IMR-90 (cell line): ENCODE measurements around the gene NACC2. TPM values are rescaled to one million over a fixed set of nuclear protein-coding genes. Genes with fewer than 3 reads are reported as not detected.
A peak's percentile ranks its signal among the peaks of the same experiment; 100 is the strongest.

Experiments
- ATAC-seq: fragments of 200-7000 bp; cut with Tn5 transposase; 2 replicates; pipeline ENCODE4 v1.9.1; 2020; ENCODE audit warnings: low read depth, mild to moderate bottlenecking, moderate library complexity
- BruUV-seq: library from RNA; stranded (reverse); fragments of 400-500 nt; replicated peaks from 2 replicates; lab custom pipeline; 2021; lab: Mats Ljungman, UMichigan
- CTCF ChIA-PET: fragments of 300-600 bp; formaldehyde crosslinking; extraction: SDS; loops from one replicate; lab custom pipeline; 2021; ENCODE audit warnings: antibody characterized with exemption; lab: Yijun Ruan, JAX
- POLR2A ChIA-PET: fragments of 300-600 bp; sonication (Branson Sonifier 250); formaldehyde crosslinking; loops from one replicate; lab custom pipeline; 2022; ENCODE audit warnings: antibody characterized with exemption; ENCODE audit not compliant: unreplicated experiment; lab: Charles Lee
- DNase-seq: peaks from one replicate; pipeline ENCODE4 v3.0.0; 2013
- H2AFZ ChIP-seq: replicated peaks from 2 replicates; pipeline ENCODE3; 2013; ENCODE audit warnings: low read length, mild to moderate bottlenecking; ENCODE audit not compliant: poor library complexity
- H2AK5ac ChIP-seq: 2 replicates; pipeline ENCODE4 v1.6.1; 2013; ENCODE audit warnings: low read depth, low read length, inconsistent platforms
- H2AK9ac ChIP-seq: replicated peaks from 2 replicates; pipeline ENCODE3; 2013; ENCODE audit warnings: mild to moderate bottlenecking, low read depth, low read length, moderate library complexity; ENCODE audit not compliant: poor library complexity
- H2BK120ac ChIP-seq: 2 replicates; pipeline ENCODE4 v1.6.1; 2013; ENCODE audit warnings: low read depth, low read length, inconsistent platforms
- H2BK15ac ChIP-seq: 3 replicates; pipeline ENCODE4 v1.6.1; 2013; ENCODE audit warnings: low read depth, low read length, inconsistent platforms
- H2BK20ac ChIP-seq: 2 replicates; pipeline ENCODE4 v1.6.1; 2013; ENCODE audit warnings: low read depth, mild to moderate bottlenecking, inconsistent platforms, low read length, moderate library complexity
- H2BK5ac ChIP-seq: 2 replicates; pipeline ENCODE4 v1.6.1; 2013; ENCODE audit warnings: mild to moderate bottlenecking, low read depth, low read length, inconsistent platforms; ENCODE audit not compliant: poor library complexity, severe bottlenecking
- H3K14ac ChIP-seq: replicated peaks from 2 replicates; pipeline ENCODE4 v1.6.1; 2013; ENCODE audit warnings: low read depth, low read length, inconsistent platforms
- H3K18ac ChIP-seq: 2 replicates; pipeline ENCODE4 v1.6.1; 2013; ENCODE audit warnings: low read depth, low read length, control low read depth
- H3K23ac ChIP-seq: 2 replicates; pipeline ENCODE4 v1.6.1; 2013; ENCODE audit warnings: low read depth, low read length, inconsistent platforms
- H3K27ac ChIP-seq: 2 replicates; pipeline ENCODE4 v1.5.1; 2013; ENCODE audit warnings: mild to moderate bottlenecking, control low read depth, low read length; ENCODE audit not compliant: insufficient read depth
- H3K27me3 ChIP-seq: 2 replicates; pipeline ENCODE4 v1.6.1; 2013; ENCODE audit warnings: low read length; ENCODE audit not compliant: control insufficient read depth, insufficient read depth
- H3K36me3 ChIP-seq: 2 replicates; pipeline ENCODE4 v1.6.1; 2013; ENCODE audit warnings: low read length, mixed read lengths; ENCODE audit not compliant: control insufficient read depth, insufficient read depth
- H3K4ac ChIP-seq: 2 replicates; pipeline ENCODE4 v1.6.1; 2013; ENCODE audit warnings: low read depth, low read length, inconsistent platforms
- H3K4me1 ChIP-seq: 2 replicates; pipeline ENCODE4 v1.6.1; 2013; ENCODE audit warnings: low read length, mixed read lengths; ENCODE audit not compliant: control insufficient read depth, insufficient read depth
- H3K4me2 ChIP-seq: 2 replicates; pipeline ENCODE4 v1.6.1; 2013; ENCODE audit warnings: low read depth, mild to moderate bottlenecking, control low read depth, low read length, moderate library complexity
- H3K4me3 ChIP-seq: 2 replicates; pipeline ENCODE4 v1.5.1; 2013; ENCODE audit warnings: low read depth, mild to moderate bottlenecking, control low read depth, low read length, moderate library complexity; ENCODE audit not compliant: insufficient read depth
- H3K56ac ChIP-seq: 2 replicates; pipeline ENCODE4 v1.6.1; 2013; ENCODE audit warnings: low read length, inconsistent platforms; ENCODE audit not compliant: insufficient read depth; ENCODE audit errors: extremely low read depth
- H3K79me1 ChIP-seq, 2 experiments: 2 replicates each; pipeline ENCODE4 v1.6.1; 2013; ENCODE audit warnings: low read length in 2 of 2, inconsistent platforms in 1 of 2, low read depth in 1 of 2
- H3K9ac ChIP-seq: 2 replicates; pipeline ENCODE4 v1.6.1; 2013; ENCODE audit warnings: low read depth, low read length, control low read depth
- H3K9me1 ChIP-seq: 2 replicates; pipeline ENCODE4 v1.6.1; 2013; ENCODE audit warnings: low read length, inconsistent platforms; ENCODE audit not compliant: insufficient read depth
- H3K9me3 ChIP-seq: 2 replicates; pipeline ENCODE4 v1.6.1; 2013; ENCODE audit warnings: low read length; ENCODE audit not compliant: control insufficient read depth, insufficient read depth
- H4K20me1 ChIP-seq: 2 replicates; pipeline ENCODE4 v1.6.1; 2013; ENCODE audit warnings: low read length, inconsistent platforms; ENCODE audit not compliant: insufficient read depth
- H4K5ac ChIP-seq: 2 replicates; pipeline ENCODE4 v1.6.1; 2013; ENCODE audit warnings: mild to moderate bottlenecking, low read depth, low read length, control low read depth
- H4K8ac ChIP-seq, 2 experiments: 2 replicates each; pipeline ENCODE4 v1.6.1; 2013; ENCODE audit warnings: low read depth in 2 of 2, low read length in 2 of 2, control low read depth in 1 of 2, inconsistent platforms in 1 of 2
- H4K91ac ChIP-seq: 2 replicates; pipeline ENCODE4 v1.6.1; 2013; ENCODE audit warnings: low read depth, low read length, inconsistent platforms; ENCODE audit not compliant: insufficient read depth
- BHLHE40 ChIP-seq: fragments of 150-350 bp; IDR thresholded peaks from 2 replicates; pipeline ENCODE4 v1.6.1; 2016; ENCODE audit warnings: mild to moderate bottlenecking, low read depth, low read length
- CEBPB ChIP-seq: IDR thresholded peaks from 2 replicates; pipeline ENCODE4 v1.6.1; 2012; ENCODE audit warnings: low read depth, low read length, improper control_type of control experiment
- CHD1 ChIP-seq: IDR thresholded peaks from 2 replicates; pipeline ENCODE4 v1.6.1; 2012; ENCODE audit warnings: low read depth, low read length, improper control_type of control experiment
- CTCF ChIP-seq: conservative IDR thresholded peaks from 2 replicates; pipeline ENCODE4 v1.5.1; 2012; ENCODE audit warnings: mild to moderate bottlenecking, low read depth, low read length, improper control_type of control experiment
- ELK1 ChIP-seq: fragments of 150-350 bp; IDR thresholded peaks from 2 replicates; pipeline ENCODE4 v1.6.1; 2016; ENCODE audit warnings: low read depth, mild to moderate bottlenecking, low read length, moderate library complexity, borderline replicate concordance
- FOS ChIP-seq: fragments of 150-350 bp; IDR thresholded peaks from 2 replicates; pipeline ENCODE4 v1.6.1; 2016; ENCODE audit warnings: low read depth, low read length
- MAZ ChIP-seq: IDR thresholded peaks from 2 replicates; pipeline ENCODE4 v1.6.1; 2012; ENCODE audit warnings: low read depth, mild to moderate bottlenecking, low read length, improper control_type of control experiment, moderate library complexity, borderline replicate concordance
- MXI1 ChIP-seq: IDR thresholded peaks from 2 replicates; pipeline ENCODE4 v1.6.1; 2012; ENCODE audit warnings: low read depth, mild to moderate bottlenecking, low read length, moderate library complexity, borderline replicate concordance
- NFE2L2 ChIP-seq: fragments of 150-350 bp; IDR thresholded peaks from 2 replicates; pipeline ENCODE4 v1.6.1; 2016; ENCODE audit warnings: low read depth, mild to moderate bottlenecking, low read length
- POLR2A ChIP-seq: IDR thresholded peaks from 2 replicates; pipeline ENCODE4 v1.6.1; 2012; ENCODE audit warnings: mild to moderate bottlenecking, low read depth, low read length
- RFX5 ChIP-seq: IDR thresholded peaks from 2 replicates; pipeline ENCODE4 v1.8.0; 2012; ENCODE audit warnings: low read depth, mild to moderate bottlenecking, low read length, moderate library complexity
- SMC3 ChIP-seq: fragments of 150-350 bp; IDR thresholded peaks from 2 replicates; pipeline ENCODE4 v1.6.1; 2016; ENCODE audit warnings: low read depth, mild to moderate bottlenecking, antibody characterized with exemption, low read length, moderate library complexity
- USF2 ChIP-seq: fragments of 150-350 bp; IDR thresholded peaks from 2 replicates; pipeline ENCODE4 v1.6.1; 2017; ENCODE audit warnings: mild to moderate bottlenecking, antibody characterized with exemption, low read length, low read depth
- WGBS, 2 experiments: methylation state at CpG; one replicate each; pipeline versions ENCODE4 v1.1.5 to v1.1.7; 2013; ENCODE audit warnings: missing lambda C conversion rate in 2 of 2; ENCODE audit not compliant: insufficient read length in 1 of 2; ENCODE audit errors: extremely low coverage in 2 of 2; 5-methylcytosine and 5-hydroxymethylcytosine counted together
- dilution Hi-C: fragments of 300-500 bp; cut with HindIII; formaldehyde crosslinking; loops from one replicate; pipeline ENCODE4 v1.14.3; 2018; ENCODE audit warnings: low sequenced_read_pairs; ENCODE audit not compliant: unreplicated experiment
- in situ Hi-C: fragments of 300-500 bp; cut with MboI; formaldehyde crosslinking; loops from 3 replicates; pipeline ENCODE4 v1.14.3; 2019; ENCODE audit warnings: low sequenced_read_pairs, inconsistent platforms, mixed read lengths
- intact Hi-C: fragments of 100-400 bp; cut with micrococcal nuclease; formaldehyde crosslinking; loops from 2 replicates; pipeline ENCODE4 v1.10.0; 2022
- polyA plus RNA-seq, 3 experiments: library from polyadenylated mRNA; depleted of rRNA; stranded (reverse); fragments of >200 nt; gene quantifications; 2 replicates each; pipeline ENCODE4 v1.2.3, GENCODE V29; 2012; ENCODE audit warnings: low replicate concordance in 1 of 3
- total RNA-seq: library from RNA; depleted of rRNA; stranded (reverse); fragments of >200 nt; gene quantifications from 2 replicates; pipeline ENCODE4 v1.2.3, GENCODE V29; 2012

NACC2 gene
- total and polyA plus RNA-seq, 2 of the 4 experiments (the other 2 are of a cell fraction), result 7.9 to 19.0 TPM

- no peaks in the 10 kb centered on the region for H3K27me3 ChIP-seq
- H3K36me3 ChIP-seq, result peaks cover under 1% of the 10 kb centered on the region; the same call in 1 of the 2 replicates
- H3K27ac ChIP-seq, result peak overlapping the region; percentile 66
- peak overlapping the region; percentile 46 for H4K5ac ChIP-seq
- peak overlapping the region; percentile 20; the same call in 1 of the 3 replicates for H2BK15ac ChIP-seq
- peaks cover 21% of the 10 kb centered on the region for H3K4me1 ChIP-seq
- peak overlapping the region; percentile 70 for H4K91ac ChIP-seq
- H3K9me3 ChIP-seq, result no peaks in the 10 kb centered on the region
- H3K23ac ChIP-seq, result peak overlapping the region; percentile 72; the same call in 1 of the 2 replicates
- H3K14ac ChIP-seq, result peak overlapping the region; percentile 43
- H3K4me2 ChIP-seq, result peak overlapping the region; percentile 54
- no peak overlapping the region for H3K56ac ChIP-seq
- peak overlapping the region; percentile 95 for H2AK5ac ChIP-seq
- ChIA-PET CTCF (interaction anchor here (0.8 kb wide), 1 partner anchor 126 kb away, joined by 3 read pairs; no protein-coding TSS in a partner anchor), POLR2A (no interaction called here)
- BruUV-seq, result no TSS peak
- peak overlapping the region; percentile 94 for H2AFZ ChIP-seq
- DNase-seq (peak; percentile 87), ATAC-seq (peak; percentile 91)
- no peaks in the 10 kb centered on the region; the same call in 1 of the 2 replicates for H4K20me1 ChIP-seq
- in situ Hi-C loops (no loop called here), intact Hi-C loops (loop anchor here (5.0 kb wide), 1 partner anchor 57 kb away; no protein-coding TSS in a partner anchor), dilution Hi-C loops (no loop called here)
- peak overlapping the region; percentile 53 for H3K18ac ChIP-seq
- H3K4me3 ChIP-seq, result peak overlapping the region; percentile 6; the same call in 1 of the 2 replicates
- peak overlapping the region; percentile 84 for H2BK5ac ChIP-seq
- no peak for TF ChIP-seq POLR2A
- peak; percentile 99 for TF ChIP-seq MAZ
- no peak for TF ChIP-seq RFX5
- 0 out of 2 replicates have a peak, but pooled peaks have one; percentile 8 for TF ChIP-seq SMC3
- TF ChIP-seq USF2, result 0 out of 2 replicates have a peak, but pooled peaks have one; percentile 42
- no peak for TF ChIP-seq CEBPB
- 0 out of 2 replicates have a peak, but pooled peaks have one; percentile 13 for TF ChIP-seq CTCF
- peak; percentile 66; the same call in 1 of the 2 replicates for TF ChIP-seq MXI1
- TF ChIP-seq ELK1, result no peak
- no peak for TF ChIP-seq CHD1
- TF ChIP-seq NFE2L2, result 0 out of 2 replicates have a peak, but pooled peaks have one; percentile 10
- peak; percentile 22; the same call in 1 of the 2 replicates for TF ChIP-seq FOS
- peak; percentile 83 for TF ChIP-seq BHLHE40
- H3K79me1 ChIP-seq, result peaks cover 0 to 2% of the 10 kb centered on the region in 2 experiments; a peak in 2 of 4 replicates
- peak overlapping the region; percentile 90 for H3K4ac ChIP-seq
- H3K9me1 ChIP-seq, result peaks cover 11% of the 10 kb centered on the region
- 7% methylated on average over 18 of the region's 48 CpGs; no CpG with 5 or more reads in 1 of the 2 experiments for WGBS, 2 experiments
- peak overlapping the region; percentile 44 for H2BK20ac ChIP-seq
- peak overlapping the region; percentile 41 for H3K9ac ChIP-seq
- peak overlapping the region; percentile 58 to 87; a peak in 3 of 4 replicates for H4K8ac ChIP-seq
- peak overlapping the region; percentile 93 for H2AK9ac ChIP-seq
- H2BK120ac ChIP-seq, result peak overlapping the region; percentile 80
These were observed 14.4 kb upstream of the NACC2 start for GRCh38 chr9:136109351-136110081.
